ENCODE results near the gene AXIN1. TPM values are rescaled to one million over a fixed set of nuclear protein-coding genes. Genes with fewer than 3 reads are reported as not detected.

AXIN1 gene
- total RNA-seq, 1 experiment from 2014 or later = 5.8 TPM

DNA sequence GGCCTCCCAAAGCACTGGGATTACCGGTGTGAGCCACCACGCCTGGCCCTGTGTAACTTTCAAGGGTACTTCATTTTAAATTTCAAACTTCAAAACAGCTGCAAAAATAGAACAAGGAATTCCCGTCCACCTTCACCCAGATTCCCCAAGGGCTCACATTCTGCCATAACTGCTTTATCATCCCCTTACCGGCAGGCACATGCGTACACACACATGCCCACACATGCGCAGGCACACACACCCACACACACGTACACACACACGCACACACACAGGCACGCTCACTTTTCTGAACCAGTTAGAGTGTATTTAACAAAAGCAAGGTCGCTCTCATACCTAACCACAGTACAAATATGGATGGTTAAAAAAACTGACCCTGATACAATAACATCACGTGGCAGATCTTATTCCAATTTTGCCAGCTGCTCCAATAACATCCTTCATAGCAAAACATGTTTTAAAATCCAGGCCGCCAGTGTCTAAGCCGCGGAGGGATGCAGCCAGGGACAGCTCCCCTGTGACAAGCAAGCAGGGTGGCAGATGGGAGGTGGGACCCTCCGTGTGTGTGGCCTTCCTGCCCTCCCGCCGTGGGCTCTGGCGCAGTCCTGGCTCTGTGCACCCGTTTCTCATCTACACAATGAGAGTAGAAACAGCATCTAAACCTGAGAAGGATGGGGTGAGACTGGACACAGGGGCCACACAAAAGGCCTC lies 46.5 kb downstream of the AXIN1 start:
- no peak for DNase-seq (ENCODE audit: low read depth)

DNA sequence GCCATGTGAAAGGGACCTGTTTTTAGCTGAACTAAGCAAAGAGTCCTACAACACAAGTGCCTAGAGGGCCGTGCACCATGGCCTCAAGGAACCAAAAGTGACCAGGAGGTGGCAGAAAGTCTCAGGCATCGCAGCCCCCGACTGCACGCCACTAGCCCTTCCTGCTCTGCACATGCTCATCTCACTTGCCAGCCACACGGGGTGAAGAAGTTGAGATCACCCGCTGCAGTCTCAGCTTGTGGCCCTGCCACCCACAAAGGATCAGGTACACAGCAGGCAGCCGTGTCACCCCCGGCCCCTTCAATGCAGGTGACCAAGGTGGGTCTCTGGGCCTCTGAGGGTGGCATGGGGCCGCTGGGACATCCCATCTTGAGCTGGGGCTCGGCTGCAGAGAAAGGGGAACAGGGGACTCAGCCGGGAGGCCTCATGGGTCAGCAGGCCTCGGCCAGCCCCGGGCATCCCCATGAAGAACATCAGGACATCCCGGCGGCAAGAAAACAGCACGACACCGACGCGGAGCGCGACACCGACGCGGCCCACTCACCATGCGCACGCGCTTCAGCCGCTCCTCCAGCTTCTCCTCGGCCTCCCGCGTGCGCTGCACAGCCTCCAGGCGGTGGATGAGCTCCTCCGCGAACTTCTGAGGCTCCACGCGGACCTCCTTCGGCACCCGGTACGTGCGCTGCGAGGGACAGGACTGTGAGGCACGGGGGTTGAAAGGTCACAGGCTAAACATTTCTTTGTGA lies 48.6 kb downstream of the AXIN1 start:
- DNase-seq (ENCODE audit: low read depth) = no peak

DNA sequence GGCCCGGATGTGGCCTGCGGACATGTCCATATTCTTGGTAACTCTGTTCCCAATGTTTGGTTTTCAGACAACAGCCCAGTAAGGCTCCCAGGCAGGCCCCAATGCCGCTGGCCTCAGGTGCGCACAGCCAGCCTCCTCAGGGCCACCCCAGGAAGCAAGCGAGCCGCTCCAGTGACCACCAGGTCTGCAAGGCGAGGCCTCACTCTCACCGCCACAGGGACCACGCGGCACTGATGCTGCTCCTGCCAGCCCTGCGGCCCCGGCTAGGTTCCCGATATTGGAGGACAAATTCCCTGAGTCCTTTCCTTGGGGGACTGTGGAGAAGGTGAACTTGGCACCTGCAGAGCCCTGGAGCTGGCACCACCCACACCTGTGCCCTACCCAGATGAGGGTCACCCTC lies 50.6 kb downstream of the AXIN1 start:
- no peak for DNase-seq (ENCODE audit: low read depth)

DNA sequence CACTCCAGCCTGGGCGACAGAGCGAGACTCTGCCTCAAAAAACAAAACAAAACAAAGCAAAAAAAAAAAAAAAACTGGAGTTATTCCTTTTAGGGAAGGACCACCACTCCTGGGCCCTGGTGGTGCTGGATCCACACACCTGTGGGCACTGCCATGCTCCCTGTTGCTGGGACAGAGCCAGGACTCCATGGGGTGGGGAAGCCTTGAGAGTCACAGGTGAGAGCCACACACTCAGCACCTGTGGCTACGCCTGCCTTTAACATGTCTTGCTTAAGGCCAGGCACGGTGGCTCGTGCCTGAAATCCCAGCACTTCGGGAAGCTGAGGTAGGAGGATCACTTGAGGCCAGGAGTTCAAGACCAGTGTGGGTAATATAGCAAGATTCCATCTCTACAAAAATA lies 51.3 kb downstream of the AXIN1 start:
- DNase-seq (ENCODE audit: low read depth) = no peak

DNA sequence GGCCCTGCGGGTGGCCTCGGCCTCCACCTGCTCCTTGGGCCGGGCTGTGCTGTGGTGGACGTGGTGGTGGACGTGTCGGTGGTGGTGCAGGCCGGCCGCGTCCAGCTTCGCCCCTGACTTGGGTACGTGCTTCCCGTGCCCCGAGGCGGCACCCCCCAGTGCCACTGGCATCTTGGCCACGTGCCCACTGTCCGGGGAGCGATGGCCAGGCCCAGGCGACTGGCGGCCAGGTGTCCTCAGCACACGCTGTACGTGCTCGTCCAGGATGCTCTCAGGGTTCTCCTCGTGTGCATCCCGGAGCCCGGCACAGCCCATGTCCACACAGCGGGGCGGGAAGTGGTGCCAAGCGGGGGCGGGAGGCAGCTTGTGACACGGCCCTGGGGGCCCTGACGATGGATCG lies 54.7 kb downstream of the AXIN1 start:
- no peak for DNase-seq (ENCODE audit: low read depth)

DNA sequence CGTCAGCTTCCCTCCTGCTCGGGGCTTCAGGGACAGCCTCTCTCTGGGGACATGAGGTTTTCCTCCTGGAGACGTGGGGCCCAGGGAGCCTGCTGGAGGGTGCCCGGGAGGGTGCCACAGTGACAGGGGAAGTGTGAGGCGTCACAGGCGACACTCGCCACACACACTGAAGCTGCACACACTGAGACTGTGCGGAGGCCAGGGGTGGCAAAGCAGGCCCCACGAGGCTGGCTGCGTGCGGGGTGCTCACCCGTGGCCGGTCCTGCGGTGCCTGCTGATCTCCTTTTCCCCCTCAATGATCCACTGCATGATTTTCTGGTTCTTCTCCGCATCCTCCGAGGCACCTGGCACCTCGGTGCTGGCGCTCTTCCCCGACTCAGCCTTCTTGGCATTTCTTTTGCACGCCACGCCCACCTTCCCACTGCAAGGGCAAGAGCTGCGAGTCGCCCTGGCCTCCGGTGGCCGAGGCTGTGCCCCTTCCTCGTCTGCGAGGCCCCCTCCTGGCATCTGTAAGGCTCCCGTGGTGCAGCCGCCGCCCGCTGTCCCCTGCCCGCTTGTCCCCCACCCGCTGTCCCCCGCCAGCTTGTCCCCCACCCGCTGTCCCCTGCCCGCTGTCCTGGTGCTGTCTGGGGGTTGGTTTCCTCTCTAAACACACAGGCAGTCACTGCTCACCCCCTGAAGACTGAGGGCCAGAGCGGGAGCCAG lies 55.6 kb downstream of the AXIN1 start:
- no peak for DNase-seq (ENCODE audit: low read depth)

DNA sequence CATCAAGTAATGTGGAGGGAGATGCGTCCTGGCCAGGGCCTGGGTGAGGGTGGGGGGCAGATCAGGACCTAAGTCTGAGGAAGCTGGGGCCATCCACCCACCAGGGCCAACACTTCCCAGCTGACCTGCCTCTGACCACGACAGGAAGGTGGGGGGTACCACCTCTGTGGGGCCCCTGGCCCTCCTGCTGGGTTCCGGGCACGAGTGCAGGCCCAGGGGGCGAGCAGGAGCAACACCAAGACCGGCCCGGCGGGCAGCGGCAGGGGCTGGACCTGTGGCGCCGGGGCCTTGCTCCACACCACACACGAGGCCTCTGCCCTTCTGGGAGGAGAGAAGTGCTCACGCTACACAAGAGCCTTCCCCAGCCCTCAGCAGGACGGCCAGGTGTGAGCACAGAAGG lies 56.2 kb downstream of the AXIN1 start:
- DNase-seq (ENCODE audit: low read depth) = no peak

DNA sequence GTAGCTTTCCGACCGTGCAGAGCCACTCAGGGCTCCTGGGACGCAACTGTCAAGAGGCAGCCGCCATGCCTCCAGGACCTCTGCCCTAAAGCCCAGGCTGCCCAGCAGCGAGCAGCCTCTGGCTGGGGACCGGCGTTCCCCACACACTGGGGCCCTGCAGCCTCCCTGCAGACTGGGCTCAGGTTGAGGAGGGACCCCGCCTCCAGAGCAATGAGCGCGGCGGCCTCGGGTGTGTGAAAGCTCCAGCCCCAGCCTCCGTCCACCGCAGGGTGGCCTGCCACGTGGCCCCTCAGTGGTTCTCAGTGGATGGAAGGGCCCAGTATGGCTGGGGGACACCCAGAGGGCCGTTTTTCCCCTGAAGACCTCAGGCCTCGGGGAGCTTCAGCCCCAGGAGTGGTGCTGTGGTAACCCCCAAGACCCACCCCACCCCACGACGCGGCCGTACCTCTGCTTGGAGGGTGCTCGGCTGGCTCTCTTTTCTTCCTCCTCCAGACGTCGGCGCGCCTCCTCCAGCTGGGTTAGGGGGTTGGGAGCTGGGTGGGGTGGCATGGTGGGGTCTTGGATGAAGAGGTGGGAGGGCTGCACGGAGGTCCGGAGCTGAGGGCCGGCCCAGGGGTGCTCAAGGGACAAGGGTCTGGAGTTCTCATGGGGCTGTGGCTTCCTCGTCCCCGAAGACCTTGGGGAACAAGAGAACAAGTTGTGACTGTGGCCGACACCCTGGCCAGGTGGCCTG lies 59.3 kb downstream of the AXIN1 start:
- DNase-seq (ENCODE audit: low read depth) = no peak

DNA sequence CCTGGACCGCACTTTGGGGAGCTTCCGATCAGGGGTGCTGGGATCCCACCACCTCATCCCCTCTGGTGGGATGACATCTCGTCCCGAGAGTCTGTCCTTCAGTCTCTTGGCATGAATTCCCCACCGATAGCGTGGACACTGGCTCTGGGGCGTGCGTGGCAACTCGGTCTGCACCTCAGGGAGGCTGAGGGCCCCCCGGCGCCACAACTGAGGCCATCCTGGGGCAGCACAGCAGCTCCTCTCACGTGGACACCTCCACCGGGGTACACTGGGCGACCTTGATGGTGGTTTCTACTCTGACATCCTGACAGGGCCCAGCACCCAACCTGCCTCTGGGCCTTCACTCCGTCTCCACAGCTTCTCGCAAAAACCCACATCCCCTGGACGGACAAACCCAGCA lies 61.0 kb downstream of the AXIN1 start:
- DNase-seq (ENCODE audit: low read depth) = no peak

DNA sequence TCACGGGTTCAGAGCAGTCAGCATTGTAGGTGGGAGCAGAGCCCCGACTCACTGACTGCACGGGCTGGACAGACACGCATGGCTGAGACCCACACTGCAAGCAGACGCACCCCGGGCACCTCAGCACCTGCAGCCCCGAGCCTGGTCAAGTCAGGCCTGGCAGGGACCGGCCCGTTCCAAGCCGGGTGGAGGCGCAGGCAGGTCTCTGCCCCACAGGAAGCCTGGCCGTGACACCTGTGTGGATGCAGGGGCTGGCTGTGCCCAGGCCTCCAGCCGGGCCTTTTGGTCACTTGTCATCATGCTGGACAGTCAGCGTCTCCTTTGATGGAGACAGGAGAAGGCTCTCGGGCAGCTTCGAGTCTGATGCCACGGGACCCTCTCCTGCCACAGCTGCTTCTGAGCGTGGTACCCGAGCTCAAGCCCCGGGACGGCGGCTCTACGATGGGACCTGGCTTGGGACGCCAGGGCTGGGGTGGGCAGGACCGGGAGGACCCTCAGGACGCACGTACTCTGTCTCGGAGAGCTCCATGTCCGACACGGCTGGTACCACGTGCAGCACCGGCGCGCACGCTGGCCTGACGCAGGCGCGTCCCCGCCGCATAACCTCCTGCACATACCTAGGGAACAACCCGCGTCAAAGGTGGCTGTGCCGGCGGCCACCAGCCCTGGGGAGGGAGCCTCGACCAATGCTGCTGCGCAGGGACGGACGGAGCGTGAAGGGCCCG lies 61.7 kb downstream of the AXIN1 start:
- DNase-seq (ENCODE audit: low read depth) = no peak

DNA sequence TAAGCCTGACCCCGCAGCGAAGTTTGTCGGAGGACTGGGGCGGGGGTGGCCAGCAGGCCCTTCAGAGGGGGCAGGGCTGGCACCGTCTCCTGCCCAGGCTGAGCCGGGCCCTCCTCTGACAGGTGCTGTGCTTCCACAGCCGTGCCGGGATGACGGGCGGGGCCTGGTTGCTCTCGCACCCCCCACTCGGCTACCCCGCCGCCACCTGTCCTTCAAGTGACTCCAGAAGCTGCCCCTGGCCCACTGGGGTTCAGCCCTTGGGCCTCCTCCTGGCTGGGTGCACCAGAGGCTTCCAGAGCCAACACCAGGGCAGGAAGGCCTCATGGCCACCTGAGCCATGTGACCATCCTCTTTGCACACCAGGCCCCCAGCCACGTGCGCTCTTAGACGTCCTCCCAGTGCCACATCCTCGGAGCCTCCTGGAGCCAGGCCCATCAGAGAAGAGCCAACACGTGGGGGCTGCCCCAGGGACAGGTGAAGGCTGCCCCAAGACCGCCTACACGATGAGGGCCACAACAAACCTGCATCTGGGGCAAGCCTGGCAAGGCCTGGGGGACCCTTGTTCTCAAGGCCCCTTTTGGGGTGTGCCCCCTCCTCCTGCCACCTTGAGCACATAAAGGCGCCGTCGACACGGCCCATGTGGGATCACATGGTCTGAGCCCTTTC lies 62.4 kb downstream of the AXIN1 start:
- DNase-seq (ENCODE audit: low read depth) = no peak

DNA sequence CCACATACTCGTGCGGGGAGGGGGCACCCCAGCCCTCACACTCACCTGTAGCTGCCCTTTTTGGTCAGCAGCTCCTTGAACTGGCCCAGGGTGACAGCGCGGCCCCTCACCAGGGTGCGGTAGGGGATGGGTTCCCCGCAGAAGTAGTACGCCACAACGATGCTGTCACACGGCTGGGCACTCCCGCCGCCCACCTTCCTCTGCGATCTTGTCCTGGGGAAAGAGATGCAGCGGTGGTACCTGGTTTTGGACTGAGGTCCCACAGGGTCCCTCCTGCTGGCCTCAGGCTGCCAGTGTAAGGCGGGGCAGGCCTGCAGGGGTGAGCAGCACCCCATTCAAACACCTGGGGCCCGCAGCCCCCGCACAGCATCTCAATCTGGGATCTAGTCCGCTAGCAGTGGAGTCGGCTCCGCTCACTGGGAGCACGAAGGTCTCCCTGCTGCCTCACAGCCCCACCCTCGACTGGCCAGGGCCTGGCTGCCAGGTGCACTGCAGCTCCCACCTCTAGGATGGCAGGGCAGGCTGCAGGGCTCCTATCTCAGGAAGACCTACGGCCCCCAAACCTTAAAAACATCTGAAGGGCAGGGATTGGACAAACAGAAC lies 63.0 kb downstream of the AXIN1 start:
- DNase-seq (ENCODE audit: low read depth) = no peak

DNA sequence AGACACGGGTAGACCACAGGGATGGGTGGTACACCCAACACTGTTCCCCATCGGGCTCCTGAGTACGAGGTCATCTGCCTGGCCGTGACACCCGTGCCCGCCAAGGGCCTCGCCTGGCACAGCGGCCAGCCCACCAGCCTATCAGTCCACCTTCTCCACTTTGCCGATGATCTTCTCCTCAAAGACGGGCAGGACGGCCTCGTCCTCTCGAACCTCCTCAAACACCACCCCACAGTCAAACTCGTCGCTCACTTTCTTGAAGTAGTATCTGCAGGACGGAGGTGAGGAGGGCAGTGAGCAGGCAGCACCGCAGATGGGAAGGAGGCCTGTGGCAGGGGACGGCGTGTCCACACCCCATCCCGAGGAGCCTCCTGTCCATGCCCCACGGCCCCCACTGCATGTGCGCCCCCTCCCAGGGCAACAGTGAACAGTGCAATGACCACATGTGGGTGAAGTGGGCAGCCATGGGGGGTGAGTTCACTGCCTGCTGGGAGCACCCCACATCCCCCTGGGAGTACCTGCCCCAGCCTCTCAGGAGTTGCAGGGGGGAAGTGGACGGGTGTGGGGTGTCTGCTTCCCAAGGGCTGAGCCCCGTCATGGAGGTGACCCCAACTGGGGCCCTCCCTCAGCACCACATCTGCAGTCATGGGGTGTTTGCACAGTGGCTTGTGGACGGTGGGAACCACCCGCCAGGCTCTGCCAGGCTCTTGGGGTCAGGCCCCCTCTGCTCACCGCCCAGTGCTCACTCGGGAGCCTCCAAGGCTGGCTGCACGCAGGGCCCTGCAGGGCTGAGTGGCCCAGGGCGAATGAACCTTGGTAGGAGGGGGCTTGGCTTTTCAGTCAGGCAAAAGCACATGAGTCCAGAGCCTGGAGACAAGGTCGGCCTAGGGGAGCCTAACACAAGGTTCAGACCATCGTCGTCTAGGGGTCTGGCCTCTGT lies 64.3 kb downstream of the AXIN1 start:
- no peak for DNase-seq (ENCODE audit: low read depth)

DNA sequence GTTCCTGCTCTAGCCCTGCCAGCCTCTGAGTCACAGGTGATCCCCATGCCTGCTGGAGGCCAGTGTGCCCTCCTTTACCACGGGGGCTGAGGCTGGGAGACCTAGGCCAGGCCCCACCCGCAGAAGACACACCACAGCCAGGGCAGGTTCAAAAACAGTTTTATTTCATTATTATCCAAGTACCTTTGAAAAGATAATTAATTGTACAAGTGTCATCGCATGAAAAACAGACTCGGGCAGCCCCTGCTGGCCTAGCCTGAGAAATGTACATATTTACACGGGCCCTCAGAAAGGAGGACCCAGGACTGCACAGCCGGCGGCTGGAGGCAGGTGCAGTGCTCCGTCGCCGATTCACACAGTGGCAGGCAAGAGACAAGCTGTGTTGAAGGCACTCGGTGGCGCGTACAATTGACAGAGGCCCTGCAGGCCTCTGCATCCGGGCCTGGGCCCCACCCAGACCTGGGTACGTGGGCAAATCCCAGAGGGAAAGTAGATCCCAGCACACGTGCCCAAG lies 65.2 kb downstream of the AXIN1 start:
- no peak for DNase-seq (ENCODE audit: low read depth)

DNA sequence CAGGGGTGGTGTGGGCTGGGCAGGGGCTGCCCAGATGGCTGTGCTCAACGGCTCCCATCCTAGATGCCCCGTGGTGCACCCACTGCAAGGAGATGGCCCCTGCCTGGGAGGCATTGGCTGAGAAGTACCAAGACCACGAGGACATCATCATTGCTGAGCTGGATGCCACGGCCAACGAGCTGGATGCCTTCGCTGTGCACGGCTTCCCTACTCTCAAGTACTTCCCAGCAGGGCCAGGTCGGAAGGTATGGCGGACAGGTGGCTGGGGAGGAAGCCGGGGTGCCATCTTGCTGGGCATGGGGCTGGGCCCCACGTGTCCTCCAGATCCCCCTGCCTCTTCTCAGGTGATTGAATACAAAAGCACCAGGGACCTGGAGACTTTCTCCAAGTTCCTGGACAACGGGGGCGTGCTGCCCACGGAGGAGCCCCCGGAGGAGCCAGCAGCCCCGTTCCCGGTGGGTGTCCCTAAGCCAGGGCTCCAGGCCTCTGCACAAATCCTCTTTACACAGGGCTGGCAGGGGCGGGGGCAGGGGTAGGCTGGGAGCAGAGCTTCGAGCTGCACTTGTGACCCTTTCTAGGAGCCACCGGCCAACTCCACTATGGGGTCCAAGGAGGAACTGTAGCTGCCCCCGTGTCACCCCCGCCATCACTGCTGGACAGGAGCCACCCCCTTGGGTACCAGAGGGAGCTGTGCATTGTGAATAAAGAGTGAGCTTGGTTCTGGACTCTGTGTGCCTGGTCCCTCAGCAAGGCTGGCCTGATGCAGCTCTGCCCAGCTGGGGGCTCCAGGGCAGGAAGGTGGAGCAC lies 65.8 kb downstream of the AXIN1 start:
- DNase-seq (ENCODE audit: low read depth) = no peak

DNA sequence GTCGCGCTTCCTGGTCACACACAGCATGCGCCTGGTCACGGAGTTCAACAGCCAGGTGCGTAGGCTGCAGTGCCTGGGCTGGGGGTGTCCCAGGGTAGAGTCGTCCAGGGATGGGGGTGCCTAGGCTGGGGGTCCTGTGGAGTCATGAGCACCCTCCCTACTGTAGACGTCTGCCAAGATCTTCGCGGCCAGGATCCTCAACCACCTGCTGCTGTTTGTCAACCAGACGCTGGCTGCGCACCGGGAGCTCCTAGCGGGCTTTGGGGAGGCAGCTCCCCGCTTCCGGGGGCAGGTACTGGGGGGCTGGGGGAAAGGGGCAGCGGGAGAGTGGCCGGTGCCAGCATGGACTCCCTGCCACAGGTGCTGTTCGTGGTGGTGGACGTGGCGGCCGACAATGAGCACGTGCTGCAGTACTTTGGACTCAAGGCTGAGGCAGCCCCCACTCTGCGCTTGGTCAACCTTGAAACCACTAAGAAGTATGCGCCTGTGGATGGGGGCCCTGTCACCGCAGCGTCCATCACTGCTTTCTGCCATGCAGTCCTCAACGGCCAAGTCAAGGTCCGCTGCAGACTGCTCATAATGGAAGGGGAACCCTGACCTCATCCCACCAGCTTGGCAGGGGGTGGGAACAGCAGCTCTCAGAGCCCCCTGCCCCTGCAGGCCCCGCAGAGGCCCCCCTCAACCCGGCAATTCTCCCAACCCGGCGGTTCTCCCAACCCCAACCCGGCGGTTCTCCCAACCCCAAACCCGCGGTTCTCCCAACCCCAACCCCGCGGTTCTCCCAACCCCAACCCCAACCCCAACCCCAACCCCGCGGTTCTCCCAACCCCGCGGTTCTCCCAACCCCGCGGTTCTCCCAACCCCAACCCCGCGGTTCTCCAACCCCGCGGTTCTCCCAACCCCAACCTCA lies 67.1 kb downstream of the AXIN1 start:
- DNase-seq (ENCODE audit: low read depth) = no peak

Data from RPMI7951 (cell line).